HG03521 (cell line): Measurements from ENCODE around the gene SART1.

ENCODE experiments used
- ATAC-seq: cut with Tn5 transposase; IDR thresholded peaks from one replicate; pipeline ENCODE4 v1.9.1; 2021; ENCODE audit warnings: mild to moderate bottlenecking, moderate library complexity; ENCODE audit not compliant: unreplicated experiment

Gene SART1

DNA sequence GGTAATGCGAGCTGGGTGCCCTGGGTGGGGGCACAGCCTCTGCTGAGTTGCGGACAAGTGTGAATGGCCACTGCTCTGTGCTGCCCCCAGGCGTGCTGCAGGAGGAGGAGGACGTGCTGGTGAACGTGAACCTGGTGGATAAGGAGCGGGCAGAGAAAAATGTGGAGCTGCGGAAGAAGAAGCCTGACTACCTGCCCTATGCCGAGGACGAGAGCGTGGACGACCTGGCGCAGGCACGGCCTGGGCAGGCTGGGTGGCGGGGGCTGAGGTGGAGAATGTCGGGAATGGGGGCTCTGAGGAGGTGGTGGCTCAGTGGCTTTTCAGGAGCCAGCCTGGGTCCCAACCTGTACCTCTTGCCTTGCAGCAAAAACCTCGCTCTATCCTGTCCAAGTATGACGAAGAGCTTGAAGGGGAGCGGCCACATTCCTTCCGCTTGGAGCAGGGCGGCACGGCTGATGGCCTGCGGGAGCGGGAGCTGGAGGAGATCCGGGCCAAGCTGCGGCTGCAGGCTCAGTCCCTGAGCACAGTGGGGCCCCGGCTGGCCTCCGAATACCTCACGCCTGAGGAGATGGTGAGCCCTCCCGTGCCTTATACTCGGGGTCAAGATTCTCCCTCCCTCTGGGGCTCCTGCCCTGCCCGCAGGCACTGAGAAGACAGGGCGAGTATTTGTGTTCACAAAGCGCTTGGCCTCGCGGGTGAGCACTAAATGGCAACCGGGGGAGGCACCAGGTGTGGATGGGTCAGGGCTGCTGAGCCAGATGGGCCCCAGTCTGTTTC lies 4.6 kb downstream of the SART1 start:
- no peak for ATAC-seq

DNA sequence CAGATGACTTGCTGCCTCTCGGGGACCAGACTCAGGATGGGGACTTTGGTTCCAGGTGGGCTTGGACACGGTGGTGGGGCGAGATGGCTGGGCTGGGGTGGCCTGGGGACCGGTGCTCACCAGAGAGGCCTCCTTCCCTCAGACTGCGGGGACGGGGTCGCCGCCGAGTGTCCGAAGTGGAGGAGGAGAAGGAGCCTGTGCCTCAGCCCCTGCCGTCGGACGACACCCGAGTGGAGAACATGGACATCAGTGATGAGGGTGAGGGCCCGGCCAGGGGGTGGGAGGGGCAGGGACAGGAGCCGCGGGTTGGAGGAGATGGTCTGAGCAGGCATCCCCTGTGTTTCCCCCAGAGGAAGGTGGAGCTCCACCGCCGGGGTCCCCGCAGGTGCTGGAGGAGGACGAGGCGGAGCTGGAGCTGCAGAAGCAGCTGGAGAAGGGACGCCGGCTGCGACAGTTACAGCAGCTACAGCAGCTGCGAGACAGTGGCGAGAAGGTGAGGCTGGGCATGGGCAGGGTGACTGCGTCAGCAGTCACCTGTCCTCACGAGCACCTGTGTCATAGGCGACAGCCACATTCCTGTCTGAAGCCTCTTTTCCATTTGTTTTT lies 5.9 kb downstream of the SART1 start:
- ATAC-seq = no peak

DNA sequence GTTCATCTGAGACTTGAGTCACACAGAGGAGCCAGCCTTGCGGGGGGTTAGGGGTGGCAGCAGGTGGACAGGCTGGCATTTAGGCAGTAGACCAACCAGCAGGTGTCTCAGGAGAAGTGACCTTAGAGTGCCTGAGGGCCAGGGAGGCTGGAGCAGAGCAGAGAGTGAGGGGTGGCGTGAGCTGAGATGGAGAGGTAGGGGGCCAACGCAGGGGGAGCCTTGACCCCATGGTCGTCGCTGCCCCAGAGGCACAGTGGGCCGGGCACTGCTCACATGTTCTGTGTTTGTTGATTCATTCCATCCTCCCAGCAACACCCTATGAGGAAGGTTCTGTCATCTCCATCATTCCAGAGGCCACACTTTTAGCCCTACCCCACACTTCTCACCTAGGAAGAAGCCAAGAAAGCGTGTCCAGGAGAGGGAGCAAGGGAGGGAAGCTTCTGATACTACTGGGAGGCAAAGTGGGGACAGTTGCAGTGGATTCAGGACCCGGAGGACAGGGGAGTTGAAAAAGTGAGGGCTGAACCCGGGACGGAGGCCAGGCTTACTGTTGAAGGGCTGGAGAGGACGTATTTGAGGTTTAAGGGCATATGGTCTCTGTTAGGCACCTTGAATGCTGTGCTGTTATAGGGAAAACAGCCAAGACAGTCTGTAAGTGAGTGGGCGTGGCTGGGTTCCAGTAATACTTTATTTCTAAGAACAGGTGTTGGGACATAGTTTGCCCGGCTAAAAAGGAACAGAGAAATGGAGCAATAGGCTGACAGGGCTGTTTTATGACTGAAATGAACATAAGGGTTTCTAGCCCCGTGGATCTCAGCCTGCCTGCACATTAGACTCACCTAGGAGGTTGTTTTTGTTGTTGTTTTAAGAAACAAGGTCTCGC lies 7.3 kb downstream of the SART1 start:
- no peak for ATAC-seq

DNA sequence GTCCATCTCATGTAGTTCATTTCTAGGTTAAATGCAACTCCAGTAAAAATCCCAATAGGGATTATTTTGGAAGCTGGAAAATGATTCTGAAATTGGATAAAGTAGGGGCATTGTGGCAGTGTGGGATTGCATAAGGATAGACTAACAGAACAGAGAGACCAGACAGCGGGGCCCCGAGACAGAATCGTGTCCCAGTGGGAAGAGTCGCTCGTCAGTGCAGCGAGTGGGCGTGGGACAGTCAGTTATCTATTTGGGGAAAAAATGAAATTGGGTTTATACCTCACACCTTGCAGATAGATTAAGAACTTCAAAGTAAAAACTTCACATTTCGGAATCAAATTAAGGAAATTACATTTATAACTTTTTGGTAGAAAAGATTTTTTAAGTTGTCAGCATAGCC lies 10.6 kb downstream of the SART1 start:
- no peak for ATAC-seq

DNA sequence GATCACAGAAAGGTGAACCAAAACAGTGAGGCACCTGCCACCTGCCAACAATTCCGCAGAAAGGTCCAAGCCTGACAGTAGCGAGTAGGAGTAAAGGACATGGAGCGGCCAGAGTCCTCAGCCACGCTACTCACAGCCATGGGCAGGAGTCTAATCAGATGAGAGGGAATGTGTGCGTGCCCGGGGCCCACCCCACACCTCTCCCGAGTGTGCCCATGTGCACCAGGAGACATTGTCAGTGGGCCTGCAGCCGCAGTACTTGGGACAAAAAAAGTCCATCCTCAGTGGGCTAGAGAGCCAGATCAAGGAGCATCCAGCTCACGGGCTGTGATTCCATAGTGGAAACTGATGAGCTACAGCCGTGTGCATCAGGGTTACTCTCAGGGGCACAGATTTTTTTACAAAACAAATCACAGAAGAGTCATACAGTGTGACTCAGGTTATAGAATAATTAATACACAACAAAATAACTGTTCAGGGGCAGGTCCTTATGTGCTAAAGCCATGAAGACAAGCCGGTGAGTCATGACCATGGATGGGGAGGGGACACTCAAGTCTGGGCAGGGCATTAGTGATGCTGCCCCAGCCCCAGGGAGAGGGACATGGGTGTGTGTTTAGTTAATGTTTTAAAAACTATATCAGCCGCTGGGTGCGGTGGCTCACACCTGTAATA lies 12.0 kb downstream of the SART1 start:
- no peak for ATAC-seq

DNA sequence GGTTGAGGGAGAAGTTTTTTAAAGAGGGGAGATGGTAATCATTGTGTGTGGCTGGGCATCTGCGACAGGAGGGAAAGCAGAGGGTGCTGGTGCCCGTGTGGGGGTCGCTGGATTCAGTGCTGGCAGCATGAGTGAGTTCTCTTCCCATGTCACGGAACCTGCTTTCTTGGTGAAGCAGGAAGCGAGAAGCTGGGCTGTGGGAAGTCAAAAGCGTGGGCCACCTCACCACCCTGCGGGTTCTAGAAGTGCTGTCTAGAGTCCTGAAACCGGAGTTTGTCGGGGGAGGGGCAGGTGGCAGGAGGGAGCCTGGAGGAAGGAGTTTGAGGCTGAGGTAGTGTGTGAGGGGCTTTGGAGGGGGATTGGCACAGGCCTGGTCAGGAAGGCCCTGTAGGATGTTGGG lies 14.2 kb downstream of the SART1 start:
- ATAC-seq = no peak

DNA sequence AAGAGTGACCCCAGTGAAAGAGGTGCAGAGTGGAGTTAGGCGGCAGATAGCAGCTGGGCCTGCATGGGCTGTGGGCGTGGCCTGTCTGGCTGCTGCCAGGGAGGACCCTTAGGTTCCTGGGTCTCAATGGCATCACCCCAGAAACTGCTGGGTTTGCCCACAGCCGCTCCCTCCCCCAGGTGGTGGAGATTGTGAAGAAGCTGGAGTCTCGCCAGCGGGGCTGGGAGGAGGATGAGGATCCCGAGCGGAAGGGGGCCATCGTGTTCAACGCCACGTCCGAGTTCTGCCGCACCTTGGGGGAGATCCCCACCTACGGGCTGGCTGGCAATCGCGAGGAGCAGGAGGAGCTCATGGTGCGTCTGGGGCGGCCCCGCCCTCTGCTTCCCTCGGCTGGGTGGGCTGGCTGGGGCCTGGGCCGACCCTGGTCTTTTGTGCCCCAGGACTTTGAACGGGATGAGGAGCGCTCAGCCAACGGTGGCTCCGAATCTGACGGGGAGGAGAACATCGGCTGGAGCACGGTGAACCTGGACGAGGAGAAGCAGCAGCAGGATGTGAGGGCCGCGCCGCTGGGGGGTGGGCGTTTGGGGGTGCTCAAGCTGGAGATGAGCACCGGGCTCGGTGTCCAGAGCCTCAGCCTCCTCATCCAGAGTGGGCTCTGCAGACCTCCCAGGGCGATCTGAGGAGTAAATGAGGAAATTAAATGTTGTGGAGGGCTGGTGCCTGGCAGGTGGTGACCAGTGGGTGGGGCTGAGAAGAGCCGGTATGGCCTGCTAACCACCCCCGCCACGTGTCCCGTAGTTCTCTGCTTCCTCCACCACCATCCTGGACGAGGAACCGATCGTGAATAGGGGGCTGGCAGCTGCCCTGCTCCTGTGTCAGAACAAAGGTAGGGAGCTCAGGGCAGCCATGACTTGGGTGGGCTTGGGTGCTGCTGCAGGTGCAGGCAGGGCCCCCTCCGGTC lies 15.0 kb downstream of the SART1 start:
- no peak for ATAC-seq

DNA sequence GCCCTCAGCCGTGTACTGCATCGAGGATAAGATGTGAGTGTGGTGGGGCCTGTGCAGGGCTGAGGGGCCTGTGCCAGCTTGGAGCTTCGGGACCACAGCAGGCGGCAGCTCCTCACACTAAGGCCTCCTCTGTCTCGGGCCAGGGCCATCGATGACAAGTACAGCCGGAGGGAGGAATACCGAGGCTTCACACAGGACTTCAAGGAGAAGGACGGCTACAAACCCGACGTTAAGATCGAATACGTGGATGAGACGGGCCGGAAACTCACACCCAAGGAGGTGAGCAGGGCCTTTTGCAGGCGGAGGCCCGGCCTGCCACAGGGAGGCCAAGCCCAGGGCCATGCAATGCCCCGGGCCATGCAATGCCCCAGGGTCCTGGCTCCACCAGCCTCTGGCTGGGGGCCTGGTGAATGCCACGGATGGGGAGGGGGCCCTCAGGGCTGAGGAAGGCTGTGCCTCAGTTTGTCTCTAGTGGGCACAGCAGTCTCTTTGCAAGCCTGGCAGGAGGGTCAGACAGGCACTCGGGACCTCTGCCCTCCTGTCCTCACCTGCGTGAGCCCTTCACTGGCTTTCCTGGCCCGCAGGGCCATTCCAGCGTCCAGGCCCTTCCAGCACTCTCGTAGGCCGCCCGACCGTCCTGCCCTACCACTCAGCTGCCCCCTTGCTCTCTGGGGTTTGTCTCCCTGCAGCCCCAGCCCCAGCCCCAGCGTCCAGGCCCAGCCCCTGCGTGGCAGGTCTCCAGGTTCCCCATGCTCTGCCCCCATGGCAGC lies 16.3 kb downstream of the SART1 start:
- ATAC-seq = no peak

DNA sequence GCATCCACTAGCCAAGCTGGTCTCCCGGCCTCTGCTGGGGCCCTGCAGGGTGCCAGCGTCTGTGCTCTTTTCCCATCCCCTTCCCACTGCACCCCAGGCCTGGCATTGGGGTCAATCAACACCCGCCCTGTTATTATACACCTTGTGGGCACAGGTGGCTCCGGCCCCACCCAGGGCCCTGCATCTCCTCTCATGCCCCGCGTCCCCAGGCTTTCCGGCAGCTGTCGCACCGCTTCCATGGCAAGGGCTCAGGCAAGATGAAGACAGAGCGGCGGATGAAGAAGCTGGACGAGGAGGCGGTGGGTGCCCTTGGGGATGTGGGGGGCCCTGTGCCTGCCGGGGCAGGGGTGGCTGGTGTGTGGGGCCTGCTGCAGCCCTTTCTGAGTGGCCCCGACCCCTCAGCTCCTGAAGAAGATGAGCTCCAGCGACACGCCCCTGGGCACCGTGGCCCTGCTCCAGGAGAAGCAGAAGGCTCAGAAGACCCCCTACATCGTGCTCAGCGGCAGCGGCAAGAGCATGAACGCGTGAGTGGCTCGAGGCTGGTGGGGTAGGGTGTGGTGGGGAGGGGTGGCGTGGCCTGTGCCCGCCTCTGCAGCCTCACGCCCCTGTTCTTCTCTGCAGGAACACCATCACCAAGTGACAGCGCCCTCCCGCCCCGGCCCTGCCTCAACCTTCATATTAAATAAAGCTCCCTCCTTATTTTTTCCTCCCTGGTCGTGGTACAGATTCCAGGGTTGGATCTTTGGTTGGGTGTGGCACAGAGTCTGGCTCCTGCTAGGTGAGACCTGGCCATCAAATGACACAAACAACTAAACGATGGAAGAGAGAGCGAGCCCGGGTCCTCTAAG lies 17.1 kb downstream of the SART1 start:
- ATAC-seq = no peak

DNA sequence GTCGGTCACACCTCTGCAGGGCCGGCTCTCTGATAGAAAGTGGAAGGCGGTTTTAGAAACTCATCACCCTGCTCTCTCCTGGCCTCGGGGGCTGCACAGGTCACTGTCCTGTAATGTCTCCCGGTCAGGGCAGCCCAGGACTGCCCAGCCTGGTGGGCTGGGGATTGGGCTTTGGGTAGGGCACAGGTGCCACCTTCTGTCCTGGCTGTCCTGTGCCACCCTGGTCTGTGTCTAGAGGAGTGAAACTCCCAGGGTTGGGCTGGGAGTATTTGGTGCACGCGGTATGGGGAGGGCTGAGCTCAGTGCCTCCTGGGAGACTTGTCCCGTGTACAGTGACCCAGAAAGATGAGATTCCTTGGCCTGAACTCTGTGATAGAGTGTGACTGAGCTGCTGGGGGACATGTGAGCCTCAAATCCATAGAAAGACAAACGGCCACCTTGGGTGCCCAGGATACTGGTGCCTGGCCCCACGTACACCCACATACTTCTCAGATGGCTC lies 17.8 kb downstream of the SART1 start:
- no peak for ATAC-seq

DNA sequence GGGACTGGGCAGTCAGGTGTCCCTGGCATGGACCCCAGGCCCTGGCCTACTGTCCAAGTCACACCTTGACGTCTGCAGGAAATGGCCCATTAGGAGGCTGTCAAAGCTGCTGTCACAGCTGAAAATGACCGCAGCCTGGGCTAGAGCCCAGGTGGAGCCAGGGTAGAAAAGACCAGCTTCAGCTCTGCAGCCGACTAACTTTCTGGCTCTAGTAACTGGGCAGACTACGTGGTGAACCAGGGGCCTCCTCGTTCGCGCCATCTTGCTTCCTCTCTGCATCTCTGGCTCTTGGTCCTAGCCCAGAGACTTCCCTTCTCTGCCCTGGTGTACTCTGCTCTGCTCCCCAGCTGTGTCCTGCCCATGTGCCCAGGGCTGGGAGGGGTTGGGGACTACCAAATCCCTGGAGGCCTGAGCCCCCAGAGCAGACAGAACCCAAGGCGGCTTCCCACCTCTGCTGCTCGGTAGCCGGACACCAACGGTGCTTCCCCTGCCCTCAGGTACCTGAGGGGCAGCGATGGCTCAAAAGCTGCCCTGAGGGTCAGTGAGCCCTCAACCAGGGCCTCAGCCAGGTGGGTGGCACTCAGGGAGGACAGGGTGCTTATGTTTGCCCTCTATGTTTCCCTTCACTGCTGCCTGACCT lies 19.7 kb downstream of the SART1 start:
- ATAC-seq = no peak

DNA sequence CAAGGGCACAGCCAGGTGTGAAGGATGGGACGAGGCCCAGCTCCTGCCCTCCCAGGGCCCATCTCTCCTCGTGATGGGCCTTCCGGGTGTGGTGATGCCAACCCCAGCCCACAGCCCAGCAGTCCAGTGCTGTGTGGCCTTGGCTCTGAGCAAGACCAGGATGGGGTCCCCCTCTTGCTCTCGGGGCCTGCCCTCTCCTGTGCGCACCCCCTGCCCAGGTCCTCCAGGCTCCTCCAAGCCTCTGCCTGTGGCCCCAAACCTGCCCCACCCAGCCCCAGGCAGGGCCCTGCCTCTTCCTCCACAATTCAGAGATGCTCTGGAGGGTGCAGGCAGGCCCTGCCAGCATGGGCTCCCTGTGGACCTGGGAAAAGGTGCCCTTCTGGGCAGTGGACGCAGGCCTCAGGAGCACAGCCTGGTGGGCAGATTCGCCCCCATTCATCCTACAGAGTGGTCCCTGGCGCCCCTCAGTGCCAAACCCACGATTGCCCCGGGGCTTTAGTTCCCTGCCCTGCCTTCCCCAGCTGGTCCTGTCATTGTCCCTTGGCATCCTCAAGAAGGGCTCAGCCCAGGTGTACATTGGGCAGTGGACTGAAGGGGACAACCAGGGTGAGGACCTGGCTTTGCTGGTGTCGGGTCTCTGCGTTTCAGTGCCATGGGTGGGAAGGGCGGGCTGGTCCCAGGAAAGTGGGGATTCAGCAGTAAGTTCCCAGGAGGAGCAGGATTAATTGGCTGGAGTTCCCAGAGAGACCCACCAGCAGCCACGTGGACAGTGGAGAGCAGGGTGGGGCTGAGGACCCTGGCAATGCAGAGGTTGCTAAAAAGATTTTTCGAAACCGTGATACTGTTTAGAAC lies 20.7 kb downstream of the SART1 start:
- ATAC-seq = no peak

DNA sequence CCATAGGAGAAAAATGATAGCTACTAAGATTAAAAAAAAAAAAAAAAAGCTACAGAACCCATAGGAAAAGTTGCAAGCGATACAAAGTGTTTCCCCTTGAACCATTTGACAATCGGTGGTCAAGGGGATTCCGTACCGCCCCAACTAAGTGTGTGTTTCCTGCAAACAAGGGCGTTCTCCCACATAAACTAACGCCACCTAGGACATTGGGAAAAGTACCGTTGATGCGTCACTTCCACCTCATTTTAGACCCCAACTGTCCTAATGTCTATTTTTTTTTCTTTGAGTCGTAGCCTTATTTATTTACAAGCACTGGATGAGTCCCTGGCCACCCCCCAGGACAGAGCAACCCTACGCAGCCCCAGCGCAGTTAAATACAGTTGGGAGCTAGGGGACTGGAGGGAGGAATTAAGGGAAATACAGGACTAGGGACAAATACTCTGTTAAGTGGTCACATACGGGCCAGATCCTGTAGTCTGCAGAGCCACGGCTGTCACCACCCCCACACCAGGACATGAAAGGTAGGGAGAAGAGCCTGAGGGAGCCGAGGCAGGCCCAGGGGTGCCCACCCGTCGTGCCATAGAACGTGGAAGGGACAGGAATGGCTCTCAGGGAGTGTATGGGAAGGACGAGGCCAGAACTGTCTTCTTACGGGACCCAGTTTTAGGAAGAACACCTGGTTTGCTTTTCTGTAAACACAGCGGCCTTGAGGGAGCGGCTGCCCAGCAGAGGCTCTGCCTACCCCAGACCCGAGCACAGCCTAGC lies 21.5 kb downstream of the SART1 start:
- ATAC-seq = no peak

DNA sequence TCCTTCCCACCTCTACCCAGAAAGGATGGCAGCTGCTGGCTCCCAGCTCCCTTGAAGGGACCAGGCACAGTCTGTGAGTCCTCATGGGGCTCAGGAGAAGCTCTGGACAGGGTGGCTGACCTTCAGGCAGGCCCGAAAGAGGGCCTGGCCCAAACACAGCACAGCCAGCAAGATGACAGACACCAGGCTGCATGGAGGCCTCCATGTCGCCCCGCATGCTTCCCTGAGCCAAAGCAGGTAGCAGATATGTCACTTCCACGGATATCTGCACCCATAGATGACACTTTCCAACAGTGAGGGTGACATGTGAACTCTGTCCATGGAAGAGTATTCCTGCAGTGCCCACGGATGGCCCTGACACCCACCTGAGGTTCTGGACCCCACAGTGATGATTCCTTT lies 22.1 kb downstream of the SART1 start:
- no peak for ATAC-seq

DNA sequence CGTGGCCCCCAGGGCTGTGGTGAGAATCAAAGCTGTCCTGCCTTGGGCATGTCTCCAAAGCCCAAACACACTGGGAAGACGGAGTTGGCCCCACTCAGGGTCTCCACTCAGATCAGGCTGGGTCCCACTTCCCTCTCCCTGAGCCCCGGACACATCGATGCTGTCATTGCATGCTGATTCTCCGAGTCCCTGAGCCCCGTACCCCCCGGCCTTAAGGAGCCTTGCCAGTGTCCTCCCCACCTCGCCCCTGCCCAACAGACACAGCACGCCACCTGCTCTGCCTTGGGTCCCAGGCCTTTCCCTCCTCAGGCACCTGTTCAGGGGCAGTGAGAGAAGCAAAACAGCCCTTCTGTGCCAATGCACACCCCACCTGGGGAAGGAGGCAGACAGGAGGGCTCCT lies 25.8 kb downstream of the SART1 start:
- no peak for ATAC-seq
